CD14-positive monocyte (primary cell): ENCODE results near the gene TMEM185A. TPM values are rescaled to one million over a fixed set of nuclear protein-coding genes. Genes with fewer than 3 reads are reported as not detected.

Source experiments
- DNase-seq, 3 donors: peaks; one replicate each; pipeline ENCODE4 v3.0.0-alpha.2; 2011 to 2022
- H2AFZ ChIP-seq: 2 replicates; pipeline ENCODE4 v1.6.0; 2012; ENCODE audit warnings: mild to moderate bottlenecking, low read depth, low read length, inconsistent platforms; ENCODE audit not compliant: insufficient read depth, poor library complexity, severe bottlenecking
- H3K27ac ChIP-seq, 2 donors: 1 replicate in 1 of 2; 2 replicates in 1 of 2; pipeline ENCODE4 v1.5.1; 2012 to 2013; ENCODE audit warnings: low read length in 2 of 2, control low read depth in 1 of 2, inconsistent platforms in 1 of 2, low read depth in 1 of 2, mild to moderate bottlenecking in 1 of 2
- H3K27me3 ChIP-seq, 2 donors: one replicate each; pipeline versions ENCODE4 v1.6.0 to v1.6.1; 2011 to 2013; ENCODE audit warnings: low read length in 2 of 2; ENCODE audit not compliant: control insufficient read depth in 2 of 2, insufficient read depth in 2 of 2
- H3K36me3 ChIP-seq, 2 donors: replicated peaks in 1 of 2; 1 replicate in 1 of 2; 2 replicates in 1 of 2; pipeline versions ENCODE4 v1.5.1 to v1.6.1; 2012 to 2013; ENCODE audit warnings: low read length in 2 of 2, control low read depth in 1 of 2, inconsistent platforms in 1 of 2, mild to moderate bottlenecking in 1 of 2; ENCODE audit not compliant: insufficient read depth in 2 of 2, control insufficient read depth in 1 of 2
- H3K4me1 ChIP-seq, 2 donors: 1 replicate in 1 of 2; 2 replicates in 1 of 2; pipeline versions ENCODE4 v1.5.1 to v1.6.1; 2012 to 2013; ENCODE audit warnings: low read length in 2 of 2, control low read depth in 1 of 2, inconsistent platforms in 1 of 2, mild to moderate bottlenecking in 1 of 2, moderate library complexity in 1 of 2; ENCODE audit not compliant: insufficient read depth in 2 of 2, control insufficient read depth in 1 of 2
- H3K4me2 ChIP-seq: replicated peaks from 2 replicates; pipeline ENCODE3; 2012; ENCODE audit warnings: low read length, moderate library complexity, mild to moderate bottlenecking; ENCODE audit not compliant: poor library complexity, severe bottlenecking; ENCODE audit errors: extremely low read depth
- H3K4me3 ChIP-seq, 3 experiments: fragments of 200-600 bp in 1 of 3; sonication (generic) in 1 of 3; replicated peaks in 1 of 3; 1 replicate in 2 of 3; 2 replicates in 1 of 3; pipeline ENCODE4 v1.5.1; 2011 to 2013; ENCODE audit warnings: low read length in 3 of 3, mild to moderate bottlenecking in 3 of 3, control low read depth in 2 of 3, low read depth in 2 of 3, inconsistent platforms in 1 of 3, moderate library complexity in 1 of 3
- H3K79me2 ChIP-seq: 2 replicates; pipeline ENCODE4 v1.6.0; 2012; ENCODE audit warnings: mild to moderate bottlenecking, control low read depth, inconsistent platforms, low read length, moderate library complexity; ENCODE audit not compliant: insufficient read depth
- H3K9ac ChIP-seq: 2 replicates; pipeline ENCODE4 v1.6.0; 2017; ENCODE audit warnings: low read length, mild to moderate bottlenecking; ENCODE audit not compliant: insufficient read depth, poor library complexity, severe bottlenecking
- H3K9me3 ChIP-seq, 2 donors: replicated peaks in 1 of 2; 1 replicate in 1 of 2; 2 replicates in 1 of 2; pipeline versions ENCODE4 v1.5.1 to v1.6.1; 2012 to 2013; ENCODE audit warnings: low read length in 2 of 2, control low read depth in 1 of 2; ENCODE audit not compliant: control insufficient read depth in 1 of 2, insufficient read depth in 1 of 2
- H4K20me1 ChIP-seq: 2 replicates; pipeline ENCODE4 v1.6.0; 2012; ENCODE audit warnings: mild to moderate bottlenecking, low read length, control low read depth, moderate library complexity; ENCODE audit not compliant: insufficient read depth
- H3K27ac Mint-ChIP-seq, 7 donors: one replicate each; pipeline ENCODE4 v1.8.0; 2020; ENCODE audit warnings: mild to moderate bottlenecking in 7 of 7, mixed read lengths in 7 of 7, moderate library complexity in 6 of 7, inconsistent platforms in 2 of 7
- H3K27me3 Mint-ChIP-seq, 3 donors: one replicate each; pipeline ENCODE4 v1.8.0; 2021 to 2022; ENCODE audit warnings: low read depth in 3 of 3, mild to moderate bottlenecking in 3 of 3, mixed read lengths in 3 of 3, moderate library complexity in 3 of 3, inconsistent platforms in 1 of 3
- H3K36me3 Mint-ChIP-seq, 2 donors: one replicate each; pipeline ENCODE4 v1.8.0; 2020; ENCODE audit warnings: mixed read lengths in 2 of 2, inconsistent platforms in 1 of 2, mild to moderate bottlenecking in 1 of 2
- H3K4me1 Mint-ChIP-seq: one replicate; pipeline ENCODE4 v1.8.0; 2020; ENCODE audit warnings: mild to moderate bottlenecking, mixed read lengths
- H3K4me3 Mint-ChIP-seq, 2 donors: one replicate each; pipeline ENCODE4 v1.8.0; 2020; ENCODE audit warnings: mild to moderate bottlenecking in 2 of 2, mixed read lengths in 2 of 2, moderate library complexity in 1 of 2
- H3K9me3 Mint-ChIP-seq, 7 donors: one replicate each; pipeline ENCODE4 v1.8.0; 2020 to 2022; ENCODE audit warnings: mixed read lengths in 7 of 7, mild to moderate bottlenecking in 6 of 7, moderate library complexity in 6 of 7, inconsistent platforms in 2 of 7
- whole genome bisulfite sequencing: methylation state at CpG from one replicate; pipeline ENCODE4 v1.1.5; 2013; ENCODE audit warnings: missing lambda C conversion rate; ENCODE audit not compliant: insufficient coverage; 5-methylcytosine and 5-hydroxymethylcytosine counted together
- intact Hi-C, 2 donors: fragments of 100-400 bp; cut with micrococcal nuclease; formaldehyde crosslinking; loops; one replicate each; pipeline versions ENCODE4 v1.15.0 to v1.15.1; 2023
- polyA plus RNA-seq, 3 donors: library from polyadenylated mRNA; depleted of rRNA in 1 of 3; unstranded in 2 of 3; stranded (reverse) in 1 of 3; fragments of 300-500 nt in 2 of 3; fragments of >200 nt in 1 of 3; fragmentation: Illumina TruSeq in 2 of 3; gene quantifications; 1 replicate in 2 of 3; 2 replicates in 1 of 3; pipeline ENCODE4 v1.2.3, GENCODE V29; 2012 to 2021
- TF ChIP-seq, protein P1 (sequence below): fragments of 200-600 bp; IDR thresholded peaks from one replicate; pipeline ENCODE4 v1.8.0; 2022; ENCODE audit warnings: antibody characterized with exemption, mild to moderate bottlenecking

TMEM185A gene
- polyA plus RNA-seq, 3 donors, result 9.1 to 12.8 (median 12.0) TPM

GRCh38 chrX:149571770-149572169 is 59.8 kb downstream of the TMEM185A start:
- Mint-ChIP-seq H3K4me1 (no peaks in the 10 kb centered on the region), H3K9me3 (no peaks in the 10 kb centered on the region), H3K27me3 (no peaks in the 10 kb centered on the region), H3K4me3 (no peak overlapping the region), H3K36me3 (no peaks in the 10 kb centered on the region), H3K27ac (no peak overlapping the region)
- no peak overlapping the region for H3K9ac ChIP-seq
- no peaks in the 10 kb centered on the region for H3K27me3 ChIP-seq
- intact Hi-C loops, result no loop called here
- no peak overlapping the region for H2AFZ ChIP-seq
- no peaks in the 10 kb centered on the region for H3K36me3 ChIP-seq
- no peaks in the 10 kb centered on the region for H3K79me2 ChIP-seq
- DNase-seq, result no peak
- no peaks in the 10 kb centered on the region for H3K9me3 ChIP-seq
- H3K27ac ChIP-seq, result no peak overlapping the region
- TF ChIP-seq, protein P1, sequence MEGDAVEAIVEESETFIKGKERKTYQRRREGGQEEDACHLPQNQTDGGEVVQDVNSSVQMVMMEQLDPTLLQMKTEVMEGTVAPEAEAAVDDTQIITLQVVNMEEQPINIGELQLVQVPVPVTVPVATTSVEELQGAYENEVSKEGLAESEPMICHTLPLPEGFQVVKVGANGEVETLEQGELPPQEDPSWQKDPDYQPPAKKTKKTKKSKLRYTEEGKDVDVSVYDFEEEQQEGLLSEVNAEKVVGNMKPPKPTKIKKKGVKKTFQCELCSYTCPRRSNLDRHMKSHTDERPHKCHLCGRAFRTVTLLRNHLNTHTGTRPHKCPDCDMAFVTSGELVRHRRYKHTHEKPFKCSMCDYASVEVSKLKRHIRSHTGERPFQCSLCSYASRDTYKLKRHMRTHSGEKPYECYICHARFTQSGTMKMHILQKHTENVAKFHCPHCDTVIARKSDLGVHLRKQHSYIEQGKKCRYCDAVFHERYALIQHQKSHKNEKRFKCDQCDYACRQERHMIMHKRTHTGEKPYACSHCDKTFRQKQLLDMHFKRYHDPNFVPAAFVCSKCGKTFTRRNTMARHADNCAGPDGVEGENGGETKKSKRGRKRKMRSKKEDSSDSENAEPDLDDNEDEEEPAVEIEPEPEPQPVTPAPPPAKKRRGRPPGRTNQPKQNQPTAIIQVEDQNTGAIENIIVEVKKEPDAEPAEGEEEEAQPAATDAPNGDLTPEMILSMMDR, result no peak
- H3K4me2 ChIP-seq, result no peak overlapping the region
- H3K4me1 ChIP-seq, result no peaks in the 10 kb centered on the region
- H3K4me3 ChIP-seq, result no peak overlapping the region
- 96% methylated on average over 6 of the region's 7 CpGs for WGBS
- H4K20me1 ChIP-seq, result no peaks in the 10 kb centered on the region

- H3K27me3 Mint-ChIP-seq, result peaks cover 0 to 1% (median 0%) of the 10 kb centered on the region in 3 donors
- Histone ChIP-seq H3K4me1 (no peaks in the 10 kb centered on the region), H3K4me2 (no peak overlapping the region), H3K27me3 (no peaks in the 10 kb centered on the region), H3K27ac (no peak overlapping the region), H3K9ac (no peak overlapping the region), H3K4me3 (no peak overlapping the region), H3K79me2 (no peaks in the 10 kb centered on the region), H4K20me1 (no peaks in the 10 kb centered on the region), H3K36me3 (no peaks in the 10 kb centered on the region), H2AFZ (no peak overlapping the region), H3K9me3 (no peaks in the 10 kb centered on the region)
- no peak overlapping the region for H3K27ac Mint-ChIP-seq
- H3K36me3 Mint-ChIP-seq, result no peaks in the 10 kb centered on the region
- no peak overlapping the region for H3K4me3 Mint-ChIP-seq
- peaks cover 0 to 2% (median 0%) of the 10 kb centered on the region in 7 donors for H3K9me3 Mint-ChIP-seq
- TF ChIP-seq, protein P1, result no peak
- no peak for DNase-seq
- H3K4me1 Mint-ChIP-seq, result no peaks in the 10 kb centered on the region
- no CpG with 5 or more reads among the region's 6 CpGs for WGBS
- intact Hi-C loops, result no loop called here
Measured at GRCh38 chrX:149570668-149571067, 60.9 kb downstream of the TMEM185A start.
